ENCODE data around the gene WDR37. TPM values are rescaled to one million over a fixed set of nuclear protein-coding genes. Genes with fewer than 3 reads are reported as not detected.

WDR37 gene
- total RNA-seq, 1 donor from 2014 or later: 10.9 TPM

- no peak overlapping the region for H3K4me3 Mint-ChIP-seq (ENCODE audit: unreplicated experiment)
- no peak overlapping the region for H3K27ac Mint-ChIP-seq (ENCODE audit: unreplicated experiment)
- H3K27me3 Mint-ChIP-seq (ENCODE audit: low read depth): no peaks in the 10 kb centered on the region
- H3K9me3 Mint-ChIP-seq (ENCODE audit: low read depth): peaks cover 52% of the 10 kb centered on the region
- TF ChIP-seq CTCF (IDR thresholded peaks at IDR 0.05): no peak
- no peaks in the 10 kb centered on the region for H3K4me1 Mint-ChIP-seq (ENCODE audit: low read depth)
- DNase-seq (ENCODE audit: low spot score): no peak
- peaks cover 13% of the 10 kb centered on the region for H3K36me3 Mint-ChIP-seq (ENCODE audit: low read depth)
Measured at GRCh38 chr10:1141261-1141660, 85.1 kb downstream of the WDR37 start.

DNA sequence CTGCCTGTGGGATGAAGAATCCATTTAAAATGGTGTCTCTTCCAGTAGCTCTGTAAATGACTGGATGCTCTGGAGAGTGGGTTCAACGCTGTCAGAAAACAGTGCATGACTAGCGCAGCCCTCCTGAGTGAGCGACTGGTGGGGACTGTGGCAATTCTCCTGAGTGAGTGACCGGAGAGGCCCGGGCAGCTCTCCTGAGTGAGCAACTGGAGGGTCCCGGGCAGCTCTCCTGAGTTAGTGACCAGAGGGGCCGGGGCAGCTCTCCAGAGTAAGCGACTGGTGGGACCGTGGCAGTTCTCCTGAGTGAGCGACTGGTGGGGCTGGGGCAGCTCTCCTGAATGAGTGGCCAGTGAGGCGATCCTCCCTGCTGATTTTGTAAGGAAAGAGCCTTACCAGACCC is 85.5 kb downstream of the WDR37 start:
- DNase-seq (ENCODE audit: low spot score): peak; percentile 83
- Mint-ChIP-seq H3K36me3 (ENCODE audit: low read depth) (peaks cover 14% of the 10 kb centered on the region), H3K4me3 (ENCODE audit: unreplicated experiment) (no peak overlapping the region), H3K27me3 (ENCODE audit: low read depth) (no peaks in the 10 kb centered on the region), H3K27ac (ENCODE audit: unreplicated experiment) (no peak overlapping the region), H3K9me3 (ENCODE audit: low read depth) (peaks cover 53% of the 10 kb centered on the region), H3K4me1 (ENCODE audit: low read depth) (no peaks in the 10 kb centered on the region)
- no peak for TF ChIP-seq CTCF (IDR thresholded peaks at IDR 0.05)

DNA sequence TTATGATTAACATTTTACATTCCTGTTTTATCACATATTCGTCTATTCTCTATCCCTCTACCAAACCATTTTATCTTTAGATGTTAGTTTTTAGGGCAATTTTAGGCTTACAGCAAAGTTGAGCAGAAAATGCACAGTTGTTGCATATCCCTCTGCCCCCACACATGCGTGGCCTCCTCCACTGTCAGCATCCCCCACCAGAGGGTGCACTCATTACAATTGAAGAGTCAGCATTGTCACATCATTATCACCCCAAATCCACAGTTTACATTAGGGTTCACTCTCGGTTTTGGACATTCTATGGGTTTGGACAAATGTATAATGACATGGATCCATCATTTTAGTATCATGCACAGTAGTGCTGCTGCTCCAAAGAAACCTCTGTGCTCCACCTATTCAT is 86.4 kb downstream of the WDR37 start:
- DNase-seq (ENCODE audit: low spot score): no peak
- no peaks in the 10 kb centered on the region for H3K27me3 Mint-ChIP-seq (ENCODE audit: low read depth)
- H3K4me3 Mint-ChIP-seq (ENCODE audit: unreplicated experiment): no peak overlapping the region
- H3K4me1 Mint-ChIP-seq (ENCODE audit: low read depth): no peaks in the 10 kb centered on the region
- H3K9me3 Mint-ChIP-seq (ENCODE audit: low read depth): peaks cover 56% of the 10 kb centered on the region
- no peak overlapping the region for H3K27ac Mint-ChIP-seq (ENCODE audit: unreplicated experiment)
- peak; percentile 58 for TF ChIP-seq CTCF (IDR thresholded peaks at IDR 0.05)
- peaks cover 17% of the 10 kb centered on the region for H3K36me3 Mint-ChIP-seq (ENCODE audit: low read depth)

GRCh38 chr10:1147810-1148209 is 91.6 kb downstream of the WDR37 start:
- no peak for TF ChIP-seq CTCF (IDR thresholded peaks at IDR 0.05)
- Mint-ChIP-seq H3K4me1 (ENCODE audit: low read depth) (no peaks in the 10 kb centered on the region), H3K36me3 (ENCODE audit: low read depth) (peaks cover 9% of the 10 kb centered on the region)

GRCh38 chr10:1148855-1149605 is 92.8 kb downstream of the WDR37 start:
- H3K27me3 Mint-ChIP-seq (ENCODE audit: low read depth): peaks cover 2% of the 10 kb centered on the region
- H3K4me3 Mint-ChIP-seq (ENCODE audit: unreplicated experiment): no peak overlapping the region
- peaks cover 23% of the 10 kb centered on the region for H3K9me3 Mint-ChIP-seq (ENCODE audit: low read depth)
- H3K4me1 Mint-ChIP-seq (ENCODE audit: low read depth): no peaks in the 10 kb centered on the region
- no peak overlapping the region for H3K27ac Mint-ChIP-seq (ENCODE audit: unreplicated experiment)
- H3K36me3 Mint-ChIP-seq (ENCODE audit: low read depth): peaks cover 9% of the 10 kb centered on the region
- no peak for TF ChIP-seq CTCF (IDR thresholded peaks at IDR 0.05)
- DNase-seq (ENCODE audit: low spot score): peak; percentile 47

More at GRCh38 chr10:1147810-1148209, 91.6 kb downstream of the WDR37 start:
- H3K9me3 Mint-ChIP-seq (ENCODE audit: low read depth): peaks cover 35% of the 10 kb centered on the region
- DNase-seq (ENCODE audit: low spot score): no peak
- no peak overlapping the region for H3K27ac Mint-ChIP-seq (ENCODE audit: unreplicated experiment)
- H3K27me3 Mint-ChIP-seq (ENCODE audit: low read depth): no peaks in the 10 kb centered on the region
- H3K4me3 Mint-ChIP-seq (ENCODE audit: unreplicated experiment): no peak overlapping the region
